ENCODE data around the gene OASL.

OASL gene

GRCh38 chr12:121030576-121031212 lies 8.4 kb downstream of the OASL start:
- Mint-ChIP-seq H3K4me1 (peaks cover 34% of the 10 kb centered on the region), H3K27ac (peak overlapping the region in 1 of 2 donors; percentile 28)

GRCh38 chr12:121026274-121027045 lies 12.6 kb downstream of the OASL start:
- no peak overlapping the region for H3K4me3 Mint-ChIP-seq
- H3K27ac Mint-ChIP-seq = no peak overlapping the region
- H3K27me3 Mint-ChIP-seq = no peaks in the 10 kb centered on the region
- H3K4me1 Mint-ChIP-seq = no peaks in the 10 kb centered on the region
- ATAC-seq = no peak
- no peak for DNase-seq
- H3K9me3 Mint-ChIP-seq = no peaks in the 10 kb centered on the region

More at GRCh38 chr12:121030576-121031212, 8.4 kb downstream of the OASL start:
- H3K4me3 Mint-ChIP-seq = no peak overlapping the region
- H3K9me3 Mint-ChIP-seq = no peaks in the 10 kb centered on the region
- no peak for ATAC-seq
- H3K27me3 Mint-ChIP-seq = no peaks in the 10 kb centered on the region
- no peak for DNase-seq

GRCh38 chr12:121025442-121026226 lies 13.4 kb downstream of the OASL start:
- DNase-seq = no peak
- Mint-ChIP-seq H3K9me3 (no peaks in the 10 kb centered on the region), H3K27ac (no peak overlapping the region)

GRCh38 chr12:121023799-121024198 lies 15.2 kb downstream of the OASL start:
- ATAC-seq (no peak), DNase-seq (no peak)
- Mint-ChIP-seq H3K4me3 (no peak overlapping the region), H3K27me3 (no peaks in the 10 kb centered on the region), H3K4me1 (no peaks in the 10 kb centered on the region), H3K27ac (no peak overlapping the region), H3K9me3 (no peaks in the 10 kb centered on the region)

More at GRCh38 chr12:121025442-121026226, 13.4 kb downstream of the OASL start:
- Mint-ChIP-seq H3K4me3 (no peak overlapping the region), H3K4me1 (no peaks in the 10 kb centered on the region), H3K27me3 (no peaks in the 10 kb centered on the region)
- no peak for ATAC-seq

- no peak overlapping the region for H3K27ac Mint-ChIP-seq
- H3K4me3 Mint-ChIP-seq = no peak overlapping the region
- H3K27me3 Mint-ChIP-seq = no peaks in the 10 kb centered on the region
- no peaks in the 10 kb centered on the region for H3K4me1 Mint-ChIP-seq
- H3K9me3 Mint-ChIP-seq = no peaks in the 10 kb centered on the region
- DNase-seq = no peak
- ATAC-seq = no peak
Measured at GRCh38 chr12:121022713-121023112, 16.3 kb downstream of the OASL start.

GRCh38 chr12:121021754-121022153 lies 17.3 kb downstream of the OASL start:
- H3K27ac Mint-ChIP-seq = no peak overlapping the region
- no peaks in the 10 kb centered on the region for H3K27me3 Mint-ChIP-seq
- no peak overlapping the region for H3K4me3 Mint-ChIP-seq
- ATAC-seq (no peak), DNase-seq (no peak)
- H3K9me3 Mint-ChIP-seq = no peaks in the 10 kb centered on the region
- H3K4me1 Mint-ChIP-seq = no peaks in the 10 kb centered on the region

- H3K4me3 Mint-ChIP-seq = no peak overlapping the region
- H3K27me3 Mint-ChIP-seq = no peaks in the 10 kb centered on the region
- no peak overlapping the region for H3K27ac Mint-ChIP-seq
- ATAC-seq (no peak), DNase-seq (no peak)
- no peaks in the 10 kb centered on the region for H3K9me3 Mint-ChIP-seq
- H3K4me1 Mint-ChIP-seq = peaks cover 21% of the 10 kb centered on the region
Measured at GRCh38 chr12:121018860-121019617, 20.0 kb downstream of the OASL start.

- Mint-ChIP-seq H3K9me3 (no peaks in the 10 kb centered on the region), H3K27me3 (no peaks in the 10 kb centered on the region), H3K27ac (no peak overlapping the region), H3K4me3 (no peak overlapping the region), H3K4me1 (peaks cover 27% of the 10 kb centered on the region)
- DNase-seq (no peak), ATAC-seq (no peak)
Measured at GRCh38 chr12:121017966-121018491, 21.0 kb downstream of the OASL start.

GRCh38 chr12:121015825-121016766 lies 22.9 kb downstream of the OASL start, which contains the start of gene C12orf43:
Gene C12orf43, minus strand, starts transcription at chr12:121016487. Its CDS starts 13 bp downstream, at chr12:121016474.
- DNase-seq (peak; percentile 87 to 93), ATAC-seq (peak; percentile 97)
- H3K4me1 Mint-ChIP-seq = peaks cover 35% of the 10 kb centered on the region
- H3K27me3 Mint-ChIP-seq = no peaks in the 10 kb centered on the region
- H3K27ac Mint-ChIP-seq = peak within 1 kb of the TSS; percentile 99
- peak within 1 kb of the TSS; percentile 96 to 98 for H3K4me3 Mint-ChIP-seq
- no peaks in the 10 kb centered on the region for H3K9me3 Mint-ChIP-seq

- DNase-seq = no peak
- Mint-ChIP-seq H3K27ac (peak overlapping the region in 1 of 2 donors; percentile 42), H3K9me3 (no peaks in the 10 kb centered on the region), H3K4me3 (no peak overlapping the region), H3K4me1 (peaks cover 35% of the 10 kb centered on the region), H3K27me3 (no peaks in the 10 kb centered on the region)
- no peak for ATAC-seq
Measured at GRCh38 chr12:121013715-121014114, 25.3 kb downstream of the OASL start.

GRCh38 chr12:121011820-121012219 lies 27.2 kb downstream of the OASL start:
- H3K4me1 Mint-ChIP-seq = peaks cover 35% of the 10 kb centered on the region
- no peak for DNase-seq
- H3K4me3 Mint-ChIP-seq = no peak overlapping the region
- no peaks in the 10 kb centered on the region for H3K27me3 Mint-ChIP-seq
- ATAC-seq = no peak
- no peak overlapping the region for H3K27ac Mint-ChIP-seq
- H3K9me3 Mint-ChIP-seq = no peaks in the 10 kb centered on the region

- DNase-seq (no peak), ATAC-seq (no peak)
- no peaks in the 10 kb centered on the region for H3K27me3 Mint-ChIP-seq
- H3K9me3 Mint-ChIP-seq = no peaks in the 10 kb centered on the region
- peaks cover 29% of the 10 kb centered on the region for H3K4me1 Mint-ChIP-seq
- H3K4me3 Mint-ChIP-seq = no peak overlapping the region
- H3K27ac Mint-ChIP-seq = peak overlapping the region in 1 of 2 donors; percentile 92
Measured at GRCh38 chr12:121010860-121011259, 28.2 kb downstream of the OASL start.

GRCh38 chr12:121009741-121010140 lies 29.3 kb downstream of the OASL start:
- no peaks in the 10 kb centered on the region for H3K9me3 Mint-ChIP-seq
- no peak overlapping the region for H3K4me3 Mint-ChIP-seq
- peaks cover 25% of the 10 kb centered on the region for H3K4me1 Mint-ChIP-seq
- no peak overlapping the region for H3K27ac Mint-ChIP-seq
- DNase-seq (no peak), ATAC-seq (peak; percentile 42)
- H3K27me3 Mint-ChIP-seq = no peaks in the 10 kb centered on the region

All from stimulated activated naive CD8-positive, alpha-beta T cell treated with anti-CD3 and anti-CD28 coated beads, Interleukin-15, amount 100 ng/mL, for 72 hours (primary cell).